Measurements from ENCODE around the gene TREH. TPM values are rescaled to one million over a fixed set of nuclear protein-coding genes. Genes with fewer than 3 reads are reported as not detected.
A peak's percentile ranks its signal among the peaks of the same experiment; 100 is the strongest.

Gene TREH
- total RNA-seq, 4 donors from 2014 or later: not detected

DNA sequence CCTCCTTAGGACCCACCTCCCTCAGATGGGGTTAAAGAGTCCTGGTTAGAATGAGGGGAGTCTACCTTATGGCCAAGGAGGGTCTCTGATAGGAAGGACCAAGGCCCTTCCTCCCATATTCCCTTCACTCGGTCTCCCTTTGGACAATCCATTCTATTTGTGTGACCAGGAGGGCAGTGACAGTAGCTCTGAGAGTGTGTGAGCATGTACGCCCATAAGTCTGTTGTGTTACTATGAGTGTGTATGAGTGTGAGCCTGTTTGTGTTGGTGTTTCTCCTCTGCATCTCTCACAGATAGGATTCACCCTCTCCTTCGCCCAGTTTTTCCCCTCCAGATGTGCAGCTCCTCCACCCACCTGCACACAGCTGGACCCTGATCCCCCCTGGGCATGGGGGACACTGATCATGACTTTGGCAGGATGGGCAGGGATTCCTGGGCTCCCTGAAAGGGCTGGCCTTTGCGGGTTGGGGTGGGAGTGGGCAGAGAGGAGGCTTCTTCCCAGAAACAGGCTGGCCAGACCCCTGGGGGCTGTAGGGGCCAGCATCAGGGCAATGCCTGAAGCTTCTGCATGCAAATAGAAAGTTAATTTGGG lies 57.6 kb downstream of the TREH start:
- TF ChIP-seq, protein P1, sequence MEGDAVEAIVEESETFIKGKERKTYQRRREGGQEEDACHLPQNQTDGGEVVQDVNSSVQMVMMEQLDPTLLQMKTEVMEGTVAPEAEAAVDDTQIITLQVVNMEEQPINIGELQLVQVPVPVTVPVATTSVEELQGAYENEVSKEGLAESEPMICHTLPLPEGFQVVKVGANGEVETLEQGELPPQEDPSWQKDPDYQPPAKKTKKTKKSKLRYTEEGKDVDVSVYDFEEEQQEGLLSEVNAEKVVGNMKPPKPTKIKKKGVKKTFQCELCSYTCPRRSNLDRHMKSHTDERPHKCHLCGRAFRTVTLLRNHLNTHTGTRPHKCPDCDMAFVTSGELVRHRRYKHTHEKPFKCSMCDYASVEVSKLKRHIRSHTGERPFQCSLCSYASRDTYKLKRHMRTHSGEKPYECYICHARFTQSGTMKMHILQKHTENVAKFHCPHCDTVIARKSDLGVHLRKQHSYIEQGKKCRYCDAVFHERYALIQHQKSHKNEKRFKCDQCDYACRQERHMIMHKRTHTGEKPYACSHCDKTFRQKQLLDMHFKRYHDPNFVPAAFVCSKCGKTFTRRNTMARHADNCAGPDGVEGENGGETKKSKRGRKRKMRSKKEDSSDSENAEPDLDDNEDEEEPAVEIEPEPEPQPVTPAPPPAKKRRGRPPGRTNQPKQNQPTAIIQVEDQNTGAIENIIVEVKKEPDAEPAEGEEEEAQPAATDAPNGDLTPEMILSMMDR (IDR thresholded peaks at IDR 0.05 in 4 of 5, conservative IDR thresholded peaks at IDR 0.05 in 1 of 5): no peak
- in situ Hi-C loops (cut with MboI; ENCODE audit: low sequenced_read_pairs in 4 of 4) (no loop called here), intact Hi-C loops (cut with DNase I; ENCODE audit: low total_unique reads) (no loop called here)
- no peak for ATAC-seq
- DNase-seq: no peak
- Histone ChIP-seq H3K27me3 (no peaks in the 10 kb centered on the region), H3K27ac (peak overlapping the region; percentile 95 to 97 (median 97)), H3K36me3 (peaks cover 0 to 10% of the 10 kb centered on the region in 2 donors), H3K4me1 (peaks cover 52 to 58% of the 10 kb centered on the region in 2 donors), H3K4me3 (peak overlapping the region; percentile 46 to 63 (median 59)), H3K9me3 (no peaks in the 10 kb centered on the region)

DNA sequence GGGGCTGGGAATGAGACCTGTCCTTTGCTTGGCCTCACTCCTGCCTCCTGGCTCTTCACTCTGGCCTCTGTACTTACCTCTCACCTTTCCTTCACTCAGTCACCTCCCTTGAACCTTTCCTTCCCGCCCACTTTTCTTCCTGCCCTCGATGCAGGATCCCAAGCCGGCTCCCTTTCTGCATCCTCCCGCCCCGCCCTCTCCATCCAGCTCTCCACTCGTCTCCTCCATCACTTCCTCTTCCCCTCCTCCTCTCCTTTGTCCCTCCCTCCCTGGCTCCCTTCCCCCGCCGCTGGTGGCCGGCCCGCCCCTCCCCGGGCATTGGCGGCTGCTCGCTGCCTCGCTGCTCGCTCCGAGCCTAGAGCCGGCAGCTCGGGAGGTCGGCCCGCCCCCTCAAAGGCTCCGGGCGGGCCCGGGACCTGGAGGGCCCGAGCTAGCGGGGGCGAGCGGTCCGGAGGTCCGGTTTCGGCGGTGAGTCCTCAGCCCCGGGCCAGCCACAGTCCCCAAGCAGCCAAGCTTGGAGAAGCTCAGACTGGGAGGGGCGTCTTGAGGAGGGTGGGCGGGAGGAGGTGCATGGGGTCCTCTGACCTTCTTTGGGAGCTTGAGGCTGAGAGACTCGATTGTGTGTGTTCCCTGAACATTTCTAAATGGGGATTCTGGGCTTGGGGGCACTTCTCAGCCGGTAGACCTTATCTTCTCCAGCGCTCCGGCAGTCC lies 58.2 kb downstream of the TREH start:
- peak overlapping the region; percentile 46 to 63 (median 59) for H3K4me3 ChIP-seq
- peak; percentile 27 to 28 for ATAC-seq
- peaks cover 0 to 10% of the 10 kb centered on the region in 2 donors for H3K36me3 ChIP-seq
- peak; percentile 54 to 77 for DNase-seq
- H3K27ac ChIP-seq: peak overlapping the region; percentile 95 to 97 (median 97)
- H3K9me3 ChIP-seq: no peaks in the 10 kb centered on the region
- TF ChIP-seq, protein P1 (IDR thresholded peaks at IDR 0.05 in 4 of 5, conservative IDR thresholded peaks at IDR 0.05 in 1 of 5): no peak
- peak in 1 of 2 donors; percentile 56 for TF ChIP-seq POLR2A (IDR thresholded peaks at IDR 0.05)
- no peaks in the 10 kb centered on the region for H3K27me3 ChIP-seq
- in situ Hi-C loops (cut with MboI; ENCODE audit: low sequenced_read_pairs in 4 of 4) (no loop called here), intact Hi-C loops (cut with DNase I; ENCODE audit: low total_unique reads) (no loop called here)
- peaks cover 52 to 58% of the 10 kb centered on the region in 2 donors for H3K4me1 ChIP-seq

DNA sequence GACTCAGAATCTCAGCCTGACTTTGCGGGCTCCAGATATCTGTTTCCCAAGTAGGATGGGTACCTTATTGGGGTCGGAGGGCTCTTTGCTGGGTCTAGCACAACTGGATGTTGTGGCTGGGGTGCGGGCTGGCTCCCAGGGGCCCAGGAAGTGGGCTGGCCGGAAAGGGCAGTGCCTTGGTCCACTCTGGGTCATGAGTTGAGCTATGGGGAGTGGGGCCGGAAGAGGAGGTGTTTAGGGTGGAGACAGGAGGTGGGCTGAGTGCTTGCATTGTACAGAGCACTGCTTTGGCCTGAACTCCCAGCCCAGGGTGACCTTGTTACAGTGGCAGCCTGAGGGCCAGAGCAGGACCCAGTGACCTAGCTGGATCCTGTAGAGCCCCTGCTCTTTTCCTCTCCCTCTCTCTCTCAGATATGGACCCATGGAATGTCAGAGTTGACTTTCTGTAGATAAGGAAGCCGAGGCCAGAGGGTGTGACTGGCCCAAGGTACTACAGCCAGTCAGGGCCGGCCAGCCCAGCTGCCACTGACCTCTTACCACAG lies 58.9 kb downstream of the TREH start:
- in situ Hi-C loops (cut with MboI; ENCODE audit: low sequenced_read_pairs in 4 of 4) (no loop called here), intact Hi-C loops (cut with DNase I; ENCODE audit: low total_unique reads) (no loop called here)
- Histone ChIP-seq H3K27me3 (no peaks in the 10 kb centered on the region), H3K36me3 (peaks cover 0 to 8% of the 10 kb centered on the region in 2 donors), H3K27ac (peak overlapping the region; percentile 95 to 97 (median 97)), H3K4me1 (peaks cover 52 to 58% of the 10 kb centered on the region in 2 donors), H3K4me3 (peak overlapping the region; percentile 46 to 63 (median 59)), H3K9me3 (no peaks in the 10 kb centered on the region)
- no peak for ATAC-seq
- TF ChIP-seq POLR2A (IDR thresholded peaks at IDR 0.05): no peak
- TF ChIP-seq, protein P1 (IDR thresholded peaks at IDR 0.05 in 4 of 5, conservative IDR thresholded peaks at IDR 0.05 in 1 of 5): no peak
- no peak for DNase-seq

DNA sequence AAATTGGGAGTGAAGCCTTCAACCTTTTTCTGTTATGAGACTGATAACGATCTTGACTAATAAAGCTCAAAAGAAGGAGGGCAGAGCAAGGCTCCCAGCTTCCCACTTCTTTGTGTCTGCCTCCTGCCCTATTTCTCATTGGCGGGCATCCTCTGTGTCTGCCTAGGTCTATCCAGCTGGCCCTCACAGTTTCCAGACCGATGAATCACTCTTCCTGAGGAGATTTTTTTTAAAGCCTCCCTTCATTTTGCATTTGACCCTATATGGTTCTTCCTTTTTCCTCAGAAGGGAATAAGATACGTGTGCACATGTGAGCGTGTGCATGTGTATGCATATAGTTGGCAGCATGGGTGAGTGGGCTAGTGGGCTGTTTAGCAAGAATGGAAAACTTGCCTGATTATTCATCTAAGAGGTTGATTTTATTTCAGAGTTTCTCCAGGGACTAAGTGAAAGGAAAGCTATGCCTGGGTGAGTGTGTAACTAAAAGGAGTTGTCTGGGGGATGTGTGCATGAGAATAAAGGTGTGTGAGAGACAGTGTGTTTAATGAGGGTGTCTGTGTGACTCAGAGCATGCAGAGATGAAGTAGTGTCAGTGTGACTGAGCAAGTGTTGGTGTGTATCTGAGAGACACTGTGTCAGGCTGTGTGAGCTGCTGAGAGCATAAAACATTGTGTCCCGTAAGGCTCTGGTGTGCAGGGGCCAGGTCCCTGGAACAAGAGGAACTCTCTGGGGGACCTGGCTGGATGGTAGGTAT lies 59.8 kb downstream of the TREH start:
- DNase-seq (no peak), ATAC-seq (no peak)
- Histone ChIP-seq H3K36me3 (no peaks in the 10 kb centered on the region), H3K9me3 (no peaks in the 10 kb centered on the region), H3K4me3 (no peak overlapping the region), H3K4me1 (peaks cover 52 to 58% of the 10 kb centered on the region in 2 donors), H3K27me3 (no peaks in the 10 kb centered on the region), H3K27ac (peak overlapping the region; percentile 95 to 97 (median 97))
- intact Hi-C loops (cut with DNase I; ENCODE audit: low total_unique reads) (no loop called here), in situ Hi-C loops (cut with MboI; ENCODE audit: low sequenced_read_pairs in 4 of 4) (no loop called here)
- peak in 1 of 2 donors; percentile 20 for TF ChIP-seq POLR2A (IDR thresholded peaks at IDR 0.05)
- TF ChIP-seq, protein P1 (IDR thresholded peaks at IDR 0.05 in 4 of 5, conservative IDR thresholded peaks at IDR 0.05 in 1 of 5): no peak
